HG03457 (cell line): Measurements from ENCODE around the gene CCND1.

Experiments used
- ATAC-seq: cut with Tn5 transposase; IDR thresholded peaks from one replicate; pipeline ENCODE4 v1.9.1; 2021; ENCODE audit warnings: moderate number of reproducible peaks; ENCODE audit not compliant: unreplicated experiment

CCND1 gene

DNA sequence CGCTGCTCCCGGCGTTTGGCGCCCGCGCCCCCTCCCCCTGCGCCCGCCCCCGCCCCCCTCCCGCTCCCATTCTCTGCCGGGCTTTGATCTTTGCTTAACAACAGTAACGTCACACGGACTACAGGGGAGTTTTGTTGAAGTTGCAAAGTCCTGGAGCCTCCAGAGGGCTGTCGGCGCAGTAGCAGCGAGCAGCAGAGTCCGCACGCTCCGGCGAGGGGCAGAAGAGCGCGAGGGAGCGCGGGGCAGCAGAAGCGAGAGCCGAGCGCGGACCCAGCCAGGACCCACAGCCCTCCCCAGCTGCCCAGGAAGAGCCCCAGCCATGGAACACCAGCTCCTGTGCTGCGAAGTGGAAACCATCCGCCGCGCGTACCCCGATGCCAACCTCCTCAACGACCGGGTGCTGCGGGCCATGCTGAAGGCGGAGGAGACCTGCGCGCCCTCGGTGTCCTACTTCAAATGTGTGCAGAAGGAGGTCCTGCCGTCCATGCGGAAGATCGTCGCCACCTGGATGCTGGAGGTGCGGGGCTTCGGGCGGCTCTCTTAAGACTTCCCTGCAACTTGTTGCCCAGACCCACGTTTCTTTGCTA, at the start of gene CCND1:
TSS of gene CCND1 (plus strand) at position 162 of the 587 bp plus-strand sequence. CDS start at position 320, 158 bp downstream.
- ATAC-seq: no peak

DNA sequence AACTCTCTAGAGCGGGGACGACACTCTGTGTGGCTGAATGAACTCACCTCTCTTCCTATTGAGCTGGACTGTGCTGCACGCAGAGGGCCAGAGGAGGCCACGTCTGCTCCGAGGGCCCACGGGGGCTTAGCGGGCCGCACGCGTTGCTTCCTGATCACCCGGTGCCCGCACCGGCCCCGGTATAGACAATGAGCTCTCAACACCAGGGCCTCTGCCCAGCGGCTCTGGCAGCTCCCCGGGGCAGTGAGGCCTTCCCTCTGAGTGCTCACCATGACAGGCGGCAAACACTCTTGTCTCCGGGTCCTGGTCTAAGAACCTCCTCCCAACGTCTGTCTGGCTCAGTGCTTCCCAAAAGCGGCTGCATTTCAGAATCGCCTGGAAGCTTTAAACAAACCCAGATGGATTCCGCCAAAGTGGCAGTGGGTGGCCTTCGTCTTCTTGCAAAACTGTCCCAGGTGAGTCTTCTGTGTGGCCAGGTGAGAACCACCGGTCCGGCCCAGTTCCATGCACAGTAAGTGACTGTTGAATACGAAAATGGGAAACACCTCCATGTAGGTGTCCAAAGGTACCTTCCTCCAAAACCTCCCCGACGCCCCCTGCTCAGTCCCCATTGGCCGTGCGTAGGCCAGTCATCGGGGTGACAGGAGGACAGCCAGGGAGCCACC, 47.8 kb upstream of the CCND1 start:
- no peak for ATAC-seq

DNA sequence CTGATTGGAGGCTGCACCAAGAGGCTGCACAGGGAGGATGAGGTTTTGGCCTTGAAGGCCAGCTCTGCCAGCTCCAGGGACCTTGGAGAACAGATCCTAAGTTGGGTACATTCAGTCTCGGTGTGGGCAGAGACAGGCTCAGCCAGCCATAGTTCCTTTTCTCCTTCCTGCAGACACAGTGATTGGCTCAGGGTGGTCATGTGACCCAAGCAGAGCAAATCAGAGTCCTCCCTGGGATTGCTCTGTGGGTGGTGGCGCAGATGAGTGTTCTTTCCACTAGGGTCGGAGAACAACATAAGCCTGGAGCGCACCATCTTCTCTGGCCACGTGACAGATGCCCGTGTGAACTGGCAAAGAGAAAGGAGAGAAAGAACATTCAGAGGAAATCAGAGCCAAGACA, 47.1 kb upstream of the CCND1 start:
- no peak for ATAC-seq

GRCh38 chr11:69594481-69594880, 46.5 kb upstream of the CCND1 start:
- ATAC-seq: no peak

DNA sequence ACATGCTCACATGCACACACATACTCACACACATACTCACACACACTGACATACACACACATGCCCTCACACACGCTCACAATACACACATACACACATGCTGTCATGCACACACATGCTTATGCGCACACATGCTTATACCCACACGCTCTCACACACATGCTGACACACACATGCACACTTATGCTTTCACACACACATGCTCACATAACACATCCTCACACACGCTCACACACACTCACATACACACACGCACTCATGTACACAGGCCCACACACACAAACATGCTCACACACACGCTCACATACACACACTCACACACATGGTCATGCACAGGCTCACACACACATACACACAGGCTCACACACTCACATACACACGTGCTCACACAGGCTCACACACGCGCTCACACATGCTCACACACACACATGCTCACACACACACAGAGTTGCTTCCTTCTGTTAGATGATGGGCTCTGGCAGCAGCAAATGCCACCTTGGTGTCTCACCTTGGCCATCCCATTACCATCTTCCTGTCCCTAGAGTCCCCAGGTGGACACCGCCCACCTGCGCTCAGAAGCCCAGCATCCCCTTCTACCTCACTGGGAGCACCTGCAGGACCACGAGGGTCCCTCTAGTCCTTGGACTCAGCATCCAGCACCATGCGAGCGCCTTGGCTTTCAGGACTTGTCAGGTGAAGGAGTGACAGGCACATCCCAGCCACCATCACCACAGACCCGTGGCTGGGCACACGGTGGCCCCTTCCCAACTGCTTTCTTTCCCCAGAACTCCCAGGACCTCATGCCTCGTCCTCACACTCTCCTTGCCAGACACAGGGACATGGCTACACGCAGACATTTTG, 44.9 kb upstream of the CCND1 start:
- ATAC-seq: no peak

DNA sequence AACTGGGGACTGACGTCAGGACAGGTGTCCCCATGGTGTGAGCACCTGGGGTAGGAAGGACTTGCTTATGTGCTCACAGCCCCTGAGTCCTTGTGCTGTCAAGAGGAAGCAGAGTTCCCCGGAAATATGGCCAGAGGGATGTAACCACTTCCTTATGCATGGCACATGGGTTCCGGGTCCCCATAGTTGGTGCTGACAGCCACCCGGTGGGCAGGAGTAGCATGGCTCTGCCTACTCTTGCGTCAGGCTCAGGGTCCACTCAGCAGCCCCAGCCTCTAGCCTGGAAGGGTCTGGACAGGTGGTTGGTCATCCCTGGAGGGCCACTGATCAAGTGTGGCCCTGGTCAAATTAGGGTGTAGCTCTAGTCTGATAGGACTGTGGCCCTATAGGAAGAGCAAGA, 42.8 kb upstream of the CCND1 start:
- no peak for ATAC-seq

- no peak for ATAC-seq
Observed at GRCh38 chr11:69599502-69599901, 41.5 kb upstream of the CCND1 start.

GRCh38 chr11:69600001-69600400, 41.0 kb upstream of the CCND1 start:
- ATAC-seq: no peak

- ATAC-seq: no peak
Observed at GRCh38 chr11:69601011-69601975, 39.7 kb upstream of the CCND1 start.

GRCh38 chr11:69603111-69603836, 37.7 kb upstream of the CCND1 start:
- ATAC-seq: no peak

- no peak for ATAC-seq
Observed at GRCh38 chr11:69604055-69604454, 36.9 kb upstream of the CCND1 start.

DNA sequence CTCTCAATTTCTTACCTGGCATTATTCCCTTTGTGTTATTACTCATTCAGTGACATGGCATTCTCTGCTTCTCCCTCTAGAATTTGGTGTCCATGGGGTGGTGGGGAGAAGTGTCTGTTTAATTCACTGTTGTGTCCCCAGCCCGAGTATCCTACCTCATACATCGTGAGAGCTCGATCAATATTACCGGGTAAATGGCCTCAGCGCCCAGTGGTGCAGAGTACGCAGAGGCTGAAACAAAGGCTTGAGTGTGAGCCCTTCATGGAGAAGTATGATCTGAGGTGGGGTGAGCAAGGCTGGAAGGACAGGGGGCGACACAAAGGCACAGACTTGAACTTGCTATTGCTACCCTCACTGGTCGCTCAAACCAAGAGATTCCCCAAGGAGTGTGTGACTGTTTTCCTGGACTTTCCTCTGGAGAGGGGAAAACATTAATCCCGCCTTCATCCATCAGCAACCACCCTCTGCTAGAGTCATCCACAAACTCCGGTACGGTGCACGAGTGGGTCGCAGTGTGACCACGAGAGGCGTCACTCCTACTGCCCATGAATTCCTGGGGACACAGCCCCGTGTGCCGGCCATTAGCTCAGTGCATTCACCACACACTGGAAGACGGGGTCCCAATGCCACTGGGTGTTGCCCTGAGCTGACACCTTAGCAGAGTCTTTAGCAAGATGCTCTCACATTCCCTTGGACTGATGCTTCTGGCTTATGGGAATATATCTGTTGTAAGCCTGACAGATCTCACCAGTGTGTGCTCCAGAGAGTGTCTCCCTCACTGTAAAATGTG, 35.0 kb upstream of the CCND1 start:
- no peak for ATAC-seq

DNA sequence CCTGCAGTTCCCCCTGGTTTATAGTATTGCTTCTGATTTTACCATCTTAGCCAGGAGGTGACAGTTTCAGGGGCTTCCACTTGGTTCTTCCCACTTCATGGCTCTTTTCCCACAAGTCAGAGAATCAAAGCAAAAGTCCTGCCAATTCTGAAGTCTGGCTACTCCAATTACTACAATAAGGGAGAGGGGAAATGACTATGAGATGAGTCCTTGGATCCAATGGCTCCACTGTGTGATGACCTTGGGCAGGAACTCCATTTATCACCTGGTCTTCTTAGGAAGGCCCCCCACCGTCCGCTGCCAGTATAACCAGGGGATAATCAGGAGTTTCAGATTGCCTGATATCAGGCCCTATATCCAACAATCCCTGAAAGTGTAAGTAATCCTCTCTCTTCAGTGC, 31.6 kb upstream of the CCND1 start:
- no peak for ATAC-seq

DNA sequence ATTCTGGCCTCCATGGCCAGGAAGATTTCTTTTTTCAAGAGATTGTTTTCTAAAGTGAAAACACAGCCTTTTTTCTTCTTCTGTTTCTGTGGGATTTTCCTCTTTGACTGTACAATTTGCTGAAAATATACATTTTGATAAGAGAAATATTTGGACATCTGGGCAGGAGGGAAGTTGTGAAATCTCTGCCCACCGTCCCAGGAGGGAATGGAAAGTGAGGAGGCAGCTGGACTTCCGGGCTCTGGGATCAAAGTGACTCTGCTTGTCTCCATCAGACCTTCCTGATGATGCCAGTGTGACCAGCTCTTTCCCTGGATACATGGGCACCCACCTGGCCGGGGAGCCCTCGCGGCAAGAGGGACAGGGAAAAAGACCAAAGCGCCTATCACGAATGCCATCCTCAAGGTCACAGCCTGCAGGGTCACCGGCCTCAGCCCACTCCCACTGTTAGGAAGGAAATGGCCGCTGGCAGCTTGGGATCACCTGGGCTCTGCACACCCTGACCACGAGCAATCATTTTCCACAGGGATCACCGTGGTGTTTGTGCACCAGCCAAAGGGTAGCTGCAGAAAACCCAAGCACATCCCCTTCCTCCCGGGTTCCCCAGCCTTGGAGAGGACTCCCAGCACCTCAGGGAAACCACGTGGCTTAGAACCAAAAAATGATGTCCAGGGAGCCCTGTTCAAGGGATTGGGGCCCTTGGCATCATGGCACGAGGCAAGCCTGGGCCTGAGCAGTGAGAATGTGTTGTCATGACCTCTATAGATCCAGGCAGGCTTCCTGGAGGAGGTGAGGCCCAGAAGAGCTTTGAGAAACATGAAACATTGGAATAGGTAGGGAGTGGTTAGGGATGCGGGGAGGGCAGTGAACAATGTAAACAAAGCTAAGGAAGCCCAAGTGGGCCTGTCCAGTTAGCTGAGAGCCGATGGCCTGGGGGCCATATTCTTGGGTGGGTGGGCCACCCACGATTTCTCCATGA, 29.1 kb upstream of the CCND1 start:
- ATAC-seq: no peak

GRCh38 chr11:69613594-69613993, 27.4 kb upstream of the CCND1 start:
- no peak for ATAC-seq

- ATAC-seq: no peak
Observed at GRCh38 chr11:69614085-69614484, 26.9 kb upstream of the CCND1 start.

DNA sequence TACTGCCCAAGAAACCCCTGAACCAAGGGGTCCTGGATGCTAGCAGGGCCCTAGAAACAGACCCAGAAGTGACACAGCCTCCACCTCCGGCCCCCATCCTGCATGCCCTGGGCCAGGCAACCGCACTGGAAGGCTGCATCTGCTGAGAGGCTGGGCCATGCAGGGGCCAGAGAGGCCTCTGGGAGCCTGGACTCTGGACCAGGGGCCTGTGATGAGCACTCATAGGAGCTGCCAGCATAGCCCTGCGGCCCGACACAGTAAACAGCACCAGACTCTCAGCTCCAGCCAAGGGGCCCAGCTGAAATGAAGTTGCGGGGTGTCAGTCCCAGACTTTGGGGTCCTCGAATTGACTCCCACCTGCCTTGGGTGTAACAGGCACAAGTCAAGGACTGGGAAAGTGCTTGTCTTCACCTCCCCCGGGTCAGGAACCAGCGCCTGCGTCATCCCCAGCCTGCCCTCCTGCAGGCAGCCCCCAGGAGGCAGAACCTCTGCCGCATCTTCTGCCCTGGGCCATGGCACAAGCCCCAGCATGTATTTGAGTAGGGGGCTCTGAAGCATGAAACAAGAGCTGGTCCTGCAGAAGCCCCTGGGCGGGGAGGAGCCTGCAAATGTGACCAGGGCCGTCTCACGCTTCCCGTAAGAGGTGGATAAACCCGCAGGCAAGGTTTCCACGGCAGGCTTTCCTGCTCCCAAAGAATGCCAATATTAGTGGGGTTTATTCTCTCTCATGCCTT, 25.2 kb upstream of the CCND1 start:
- ATAC-seq: no peak

GRCh38 chr11:69617220-69617619, 23.7 kb upstream of the CCND1 start:
- no peak for ATAC-seq
